Superior temporal gyrus (tissue), 1 donor: ENCODE data around the gene ARHGEF11.

Experiments used
- DNase-seq: peaks from one replicate; pipeline ENCODE4 v3.0.0-alpha.2; 2016; ENCODE audit errors: extremely low spot score

ARHGEF11 gene

DNA sequence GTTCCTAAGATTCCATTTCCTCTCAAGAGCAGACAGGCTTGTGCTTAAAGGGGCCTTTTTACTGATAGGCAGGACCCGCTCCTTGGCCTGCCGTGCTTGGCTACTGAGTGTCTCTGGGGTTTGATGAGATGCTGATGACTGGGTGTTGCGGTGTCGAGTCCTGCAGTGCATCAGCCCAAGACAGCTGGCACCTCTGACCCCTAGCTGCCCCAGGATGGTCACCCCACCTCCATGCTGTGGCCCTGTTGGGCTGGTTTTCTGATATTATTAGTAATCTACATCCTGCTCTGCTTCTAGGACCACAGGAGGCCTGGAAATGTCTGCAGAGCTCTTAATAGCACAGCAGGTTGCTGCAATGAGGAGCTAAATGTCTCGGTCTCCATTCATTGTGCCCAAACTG is 96.4 kb downstream of the ARHGEF11 start:
- DNase-seq = no peak

DNA sequence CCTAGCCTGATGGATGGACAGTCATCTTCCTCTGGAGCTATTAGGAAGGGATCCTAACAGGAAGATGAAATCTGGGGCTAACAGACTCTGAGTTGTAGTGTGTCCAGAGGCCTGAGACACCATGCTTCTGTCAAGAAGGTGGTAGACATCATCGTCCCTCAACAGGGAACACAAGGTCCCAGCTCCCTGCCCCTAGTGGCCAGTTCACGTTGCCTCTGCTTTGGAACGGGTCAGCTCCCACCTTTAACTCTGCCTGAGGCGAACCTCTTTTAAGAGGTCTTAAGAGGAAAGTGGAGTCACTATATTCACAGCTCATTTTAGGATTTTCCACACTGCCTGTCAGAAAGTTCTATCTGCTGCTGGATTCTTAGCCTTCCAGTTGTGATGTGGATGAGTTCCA is 96.8 kb downstream of the ARHGEF11 start:
- no peak for DNase-seq

DNA sequence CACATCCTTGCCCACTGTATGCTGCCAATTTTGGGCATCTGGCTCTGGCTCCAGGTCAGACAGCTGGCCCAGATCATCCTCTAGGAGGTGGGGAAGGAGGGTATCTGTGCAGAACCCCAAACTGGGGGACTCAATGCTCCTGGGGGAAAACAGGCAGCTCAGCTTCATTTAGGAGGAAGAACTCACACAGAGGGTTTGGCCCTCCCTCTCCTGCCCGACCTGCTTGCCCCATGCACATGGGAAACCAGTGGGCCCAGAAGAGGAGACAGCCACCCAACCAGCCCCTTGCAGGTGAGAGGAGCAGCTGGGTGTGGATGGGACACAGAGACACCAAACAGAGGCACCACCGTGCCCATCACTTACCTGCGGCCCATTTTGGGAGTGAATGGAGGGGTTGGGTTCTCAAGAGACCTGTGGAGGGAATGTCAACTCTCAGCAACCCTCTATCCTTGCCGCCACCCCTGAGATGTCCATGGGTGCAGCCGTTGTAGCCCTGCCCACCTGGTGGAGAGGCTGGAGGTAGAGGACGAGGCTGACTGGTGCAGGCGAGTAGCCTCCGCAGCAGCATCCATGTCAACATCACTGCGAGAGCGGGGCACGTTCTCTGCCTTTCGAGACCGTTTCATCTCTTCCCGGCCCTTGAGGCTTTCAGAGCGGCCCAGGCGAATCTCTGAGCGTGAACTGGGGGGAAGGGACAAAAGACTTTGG is 97.6 kb downstream of the ARHGEF11 start:
- no peak for DNase-seq

DNA sequence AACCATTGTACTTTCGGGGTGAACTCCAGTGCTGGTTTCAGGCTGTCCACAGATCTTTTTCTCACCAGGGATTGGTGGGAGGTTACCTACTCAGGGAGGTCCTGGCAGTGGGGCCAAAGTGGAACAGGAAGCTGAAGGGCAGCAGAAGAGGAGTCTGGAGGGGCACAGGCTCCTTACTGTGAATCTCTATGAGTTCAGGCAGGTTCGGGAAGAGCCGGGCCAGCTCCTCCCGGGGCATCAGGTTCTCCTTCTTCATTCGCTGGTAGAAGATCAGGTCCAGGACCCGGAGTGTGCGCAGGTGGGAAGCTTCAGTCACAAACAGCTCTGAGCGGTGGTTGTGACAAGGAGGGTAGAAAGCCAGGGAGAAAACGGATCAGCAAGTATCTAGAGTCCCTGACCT is 98.4 kb downstream of the ARHGEF11 start:
- DNase-seq = no peak

DNA sequence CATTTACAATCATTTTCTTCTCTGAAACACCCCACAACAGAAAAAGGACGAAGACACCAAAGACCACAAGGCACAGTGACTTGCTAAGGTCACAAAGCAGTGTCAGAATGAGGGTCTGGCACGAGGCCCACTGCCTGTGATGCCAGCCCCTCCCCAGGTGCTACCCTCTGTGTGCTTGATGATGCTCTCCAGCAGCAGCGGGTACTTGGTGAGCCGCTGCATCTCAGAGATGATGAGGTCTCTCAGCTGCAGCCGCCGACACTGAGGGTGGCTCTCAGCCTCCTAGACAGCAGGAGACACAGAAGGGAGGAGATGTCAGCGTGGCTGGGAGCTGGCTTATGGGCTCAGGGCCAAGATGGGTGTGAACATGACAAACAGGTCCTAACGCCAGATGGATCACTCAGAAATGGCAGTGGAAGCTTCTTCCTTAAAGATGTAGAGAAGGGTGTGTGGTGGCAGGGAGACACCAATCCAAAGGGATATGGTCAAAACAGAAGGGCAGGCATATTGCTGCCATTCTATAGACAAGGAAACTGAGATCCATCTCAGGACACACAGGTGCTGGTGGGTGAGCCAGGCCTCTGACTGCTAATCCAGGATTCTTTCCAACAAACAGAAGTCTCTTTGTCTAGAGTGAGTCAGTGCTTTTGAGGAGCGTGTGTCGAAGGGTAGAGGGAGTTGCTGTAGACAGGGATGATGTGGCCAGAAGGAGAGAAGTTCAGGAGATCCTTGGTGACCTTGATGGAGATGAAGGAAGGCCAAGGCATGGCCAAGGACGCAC is 99.5 kb downstream of the ARHGEF11 start:
- DNase-seq = peak; percentile 34

DNA sequence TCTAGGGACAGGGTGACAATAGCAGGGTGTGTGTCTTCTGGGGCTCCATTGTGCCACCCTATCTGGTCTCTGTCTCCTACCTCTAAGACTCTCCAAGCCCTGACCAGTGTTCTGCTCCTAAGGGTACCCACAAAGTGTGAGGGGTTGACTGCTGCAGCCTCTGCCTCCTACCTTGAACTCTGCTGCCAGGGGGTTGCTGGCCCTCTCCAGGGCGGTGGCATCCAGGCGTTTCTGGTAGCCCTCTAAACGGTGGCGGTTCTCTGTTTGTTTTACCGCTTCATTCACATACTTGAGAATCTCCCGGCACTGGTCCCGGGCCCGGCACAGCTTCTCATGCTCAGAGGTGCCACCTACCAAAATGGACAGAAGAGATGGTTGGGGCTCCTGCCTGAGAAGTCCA is 100.7 kb downstream of the ARHGEF11 start:
- no peak for DNase-seq

DNA sequence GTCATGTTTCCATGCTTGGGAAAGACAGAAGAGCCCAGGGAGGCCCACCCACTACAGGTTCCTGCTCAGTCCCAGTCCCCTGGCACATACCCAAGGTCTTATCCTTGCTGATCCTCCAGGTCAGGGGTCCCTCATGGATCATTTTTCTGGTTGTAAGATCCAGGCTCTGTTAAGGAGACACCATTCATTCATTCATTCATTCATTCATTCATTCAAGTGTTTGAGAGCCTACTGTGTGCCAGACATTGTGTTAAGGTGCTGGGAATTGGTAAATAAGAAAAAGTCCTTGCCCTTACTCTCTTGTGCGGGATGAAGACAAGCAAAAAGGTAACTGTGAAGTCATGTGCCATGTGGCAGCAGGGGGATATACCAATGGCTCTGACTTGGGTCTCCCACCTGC is 101.3 kb downstream of the ARHGEF11 start:
- no peak for DNase-seq

DNA sequence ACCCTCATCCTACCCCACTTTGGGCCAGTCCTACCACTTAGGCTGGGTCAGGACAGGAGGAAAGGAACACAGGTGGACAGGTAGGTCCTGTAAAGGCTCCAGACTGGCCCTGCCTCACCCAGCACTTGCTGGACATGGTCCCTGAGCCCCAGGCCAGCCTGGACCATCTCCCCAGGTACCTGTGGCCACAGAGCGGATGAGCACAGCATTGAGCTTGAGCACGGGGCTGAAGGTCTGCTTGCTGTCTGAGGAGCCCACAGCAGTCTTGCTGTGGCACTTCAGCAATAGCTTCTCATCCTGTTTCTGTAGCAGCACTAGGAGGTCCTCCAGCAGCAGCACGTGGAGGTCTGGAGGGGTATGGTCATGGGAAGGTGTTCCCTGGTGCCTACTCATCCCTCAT is 101.8 kb downstream of the ARHGEF11 start:
- DNase-seq = no peak

DNA sequence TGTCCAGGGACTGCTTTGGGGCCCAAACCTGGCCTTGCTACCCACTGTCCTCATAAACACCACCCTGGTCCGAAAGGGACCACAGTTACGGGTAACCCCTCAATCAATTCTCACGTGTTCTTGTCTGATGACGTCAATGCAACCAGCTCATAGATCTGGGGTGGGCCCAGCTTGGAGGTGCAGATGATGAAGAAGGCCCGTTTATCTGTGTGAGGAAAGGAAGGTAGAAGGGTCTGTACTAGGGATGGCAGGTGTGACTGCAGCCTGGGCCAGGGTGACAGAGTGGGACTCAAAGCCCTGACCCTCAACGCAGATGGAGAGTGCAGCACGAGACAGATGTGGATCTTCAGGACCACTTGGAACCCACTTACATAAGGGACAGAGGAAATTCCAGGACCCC is 103.0 kb downstream of the ARHGEF11 start:
- DNase-seq = no peak

DNA sequence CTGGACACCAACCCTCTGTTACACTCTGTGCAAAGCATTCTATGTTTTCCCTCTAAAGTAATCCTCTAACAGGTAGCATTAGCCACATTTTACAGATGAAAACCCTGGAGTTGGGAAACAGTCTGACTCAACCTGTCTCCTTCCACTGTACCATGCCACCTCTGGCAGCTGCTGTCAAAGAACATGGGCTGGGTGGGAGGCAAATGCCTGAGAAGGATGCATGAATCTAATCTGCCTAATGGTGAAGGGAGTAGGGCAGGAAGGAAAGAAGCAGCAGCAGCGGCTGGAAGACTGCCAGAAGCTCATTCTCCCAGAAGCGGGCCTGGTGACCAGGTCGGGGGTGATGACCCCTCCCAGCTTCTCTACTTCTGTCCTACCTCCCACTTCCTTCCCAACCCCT is 103.4 kb downstream of the ARHGEF11 start:
- DNase-seq = no peak

DNA sequence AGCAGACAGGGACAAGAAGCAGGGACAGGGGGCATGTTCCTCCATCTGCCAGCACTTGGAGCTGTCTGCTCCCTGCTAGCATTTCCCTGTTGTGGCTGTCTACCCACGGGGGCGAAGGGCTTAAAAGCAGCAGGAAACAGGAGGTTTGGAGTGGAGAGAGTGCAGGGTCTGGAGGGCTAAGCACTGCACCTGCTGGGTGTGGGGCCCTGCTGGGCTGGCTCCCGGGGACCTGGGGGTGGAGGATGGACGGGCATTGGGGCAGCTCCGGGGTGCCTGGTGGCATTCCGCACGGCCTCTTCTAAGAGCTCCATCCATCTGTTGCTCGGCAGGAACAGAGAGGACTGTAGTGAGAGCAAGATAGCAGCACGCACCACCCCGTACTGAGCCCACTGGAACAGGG is 103.9 kb downstream of the ARHGEF11 start:
- no peak for DNase-seq

DNA sequence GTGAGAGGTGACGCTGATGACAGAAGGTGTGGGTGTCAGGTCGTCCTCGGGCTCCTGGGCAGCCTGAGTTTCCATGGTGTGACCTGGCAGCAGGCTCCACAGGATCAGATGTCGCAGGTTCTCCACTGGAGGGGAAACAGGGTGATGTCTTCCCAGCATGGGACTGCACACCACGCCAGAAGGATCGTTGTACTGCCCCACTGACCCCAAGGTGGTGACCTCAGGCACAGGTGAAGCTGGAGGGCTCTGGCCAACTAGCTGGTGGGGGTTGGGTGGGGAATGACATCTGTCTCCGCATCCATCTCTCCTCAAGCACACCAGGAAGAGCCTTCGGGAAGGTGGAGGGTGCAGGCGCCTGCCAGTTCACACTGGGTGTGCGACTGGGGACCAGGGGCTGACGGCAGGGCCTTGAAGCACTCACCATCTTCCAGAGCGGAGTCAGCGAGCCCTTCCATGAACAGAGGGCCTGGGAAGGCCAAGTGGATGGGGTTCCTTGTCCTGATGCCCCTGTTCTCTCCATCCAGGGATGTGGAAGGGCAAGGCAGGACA is 105.7 kb downstream of the ARHGEF11 start:
- DNase-seq = no peak

DNA sequence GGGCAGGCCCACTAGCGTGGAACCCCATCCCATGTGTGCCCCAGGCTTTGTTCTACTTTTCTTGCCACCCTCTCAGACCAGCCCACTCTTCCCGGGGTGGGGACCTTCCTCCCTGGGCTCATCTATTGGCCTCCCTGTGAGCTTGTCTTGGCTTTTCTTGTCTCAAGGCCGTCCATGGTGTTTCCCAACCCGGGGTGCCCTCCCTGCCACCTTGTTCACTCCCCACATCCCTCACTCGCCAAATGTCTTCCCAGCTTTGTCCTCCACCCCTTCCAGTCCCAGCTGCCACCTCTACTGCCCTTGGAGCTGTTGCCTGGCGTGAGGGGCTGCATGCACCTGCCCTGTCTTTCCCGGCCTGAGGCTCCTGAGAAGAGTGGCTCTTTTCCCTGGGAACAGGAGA is 106.7 kb downstream of the ARHGEF11 start:
- no peak for DNase-seq

DNA sequence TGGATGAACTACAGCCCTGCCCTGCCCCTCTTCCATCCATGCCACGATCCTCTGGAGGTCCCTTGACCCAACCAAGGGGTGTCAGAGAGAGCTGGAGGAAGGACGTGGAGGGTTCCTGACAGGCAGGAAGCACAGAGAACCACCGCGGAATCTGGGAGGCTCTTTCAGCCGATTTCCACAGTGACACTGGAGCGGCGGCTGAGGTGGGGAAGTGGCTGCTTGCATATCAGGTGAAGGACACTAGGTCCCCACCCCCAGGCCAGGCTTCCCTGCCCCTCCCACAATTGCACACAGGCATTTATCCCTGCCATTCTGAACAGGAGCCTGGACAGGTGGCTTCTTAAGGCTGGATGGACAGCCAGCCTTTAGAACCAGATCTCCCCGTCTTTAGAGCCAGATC is 107.7 kb downstream of the ARHGEF11 start:
- no peak for DNase-seq

DNA sequence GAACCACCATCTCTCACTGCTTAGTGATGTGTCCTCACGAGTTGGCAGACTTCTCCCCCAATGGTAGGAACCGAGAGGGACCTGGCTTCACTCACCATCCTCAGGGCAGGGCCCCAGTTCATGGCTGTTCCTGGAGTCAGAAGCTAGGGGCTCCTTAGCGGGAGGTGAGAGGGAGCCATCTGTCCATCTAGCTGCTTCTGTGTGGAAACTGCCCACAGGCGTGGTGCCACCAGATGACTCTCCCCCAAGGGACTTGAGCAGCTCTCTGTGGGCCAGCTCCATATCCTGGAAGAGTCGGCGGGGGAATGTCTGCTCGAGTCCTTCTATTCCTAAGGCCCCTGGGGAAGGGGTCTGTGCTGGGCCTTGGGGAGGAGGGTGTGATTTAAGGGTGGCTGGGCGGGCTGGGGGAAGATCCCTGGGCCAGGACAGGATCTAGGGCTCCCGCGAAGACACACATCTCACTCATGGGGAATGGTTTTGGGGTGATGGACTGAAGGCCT is 108.8 kb downstream of the ARHGEF11 start:
- DNase-seq = no peak

DNA sequence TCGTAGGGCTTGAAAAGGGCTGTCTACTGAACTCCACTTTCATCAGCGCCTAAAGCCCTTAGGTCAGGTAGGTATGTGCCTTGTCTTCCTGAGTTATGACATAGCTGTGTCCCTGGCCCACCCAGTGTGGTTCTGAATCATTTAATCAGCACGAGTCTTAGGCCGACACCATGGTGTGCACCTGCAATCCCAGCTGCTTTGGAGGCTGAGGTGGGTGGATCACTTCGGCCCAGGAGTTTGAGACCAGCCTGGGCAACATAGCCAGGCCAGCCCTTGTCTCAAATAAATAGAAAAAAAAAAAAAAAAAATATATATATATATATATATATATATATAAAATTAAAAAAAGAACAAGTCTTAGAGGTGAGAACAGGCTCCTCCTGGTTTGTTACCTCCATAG is 109.4 kb downstream of the ARHGEF11 start:
- no peak for DNase-seq

DNA sequence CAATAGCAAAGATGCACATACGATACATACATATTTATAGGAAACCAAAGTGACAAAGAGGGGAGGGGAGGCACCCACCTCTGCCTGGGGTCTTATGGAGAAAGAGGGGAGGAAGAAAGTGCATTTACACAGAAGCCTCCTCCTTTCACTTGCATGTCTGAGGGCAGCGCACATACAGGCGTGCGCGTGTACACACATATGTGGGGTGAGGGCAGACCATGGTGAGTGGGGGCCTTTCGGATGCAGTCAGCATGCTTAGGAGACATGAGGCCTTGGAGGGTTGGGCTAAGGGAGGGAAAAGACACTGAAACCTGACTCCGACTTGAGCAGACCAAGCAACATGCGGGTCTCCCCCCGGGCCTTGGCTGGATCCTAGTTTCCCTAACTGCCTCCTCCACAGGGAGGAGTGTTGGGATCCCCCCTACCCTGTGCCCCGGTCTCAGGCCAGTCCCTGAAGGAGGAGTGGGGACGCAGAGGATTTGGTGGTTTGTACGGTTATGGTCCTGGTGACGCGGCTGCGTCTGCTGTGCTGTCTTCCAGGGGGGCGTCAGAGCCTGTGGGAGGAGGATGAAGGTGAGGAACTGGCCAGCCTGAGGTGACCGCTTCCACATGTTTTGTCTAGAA is 109.9 kb downstream of the ARHGEF11 start:
- no peak for DNase-seq

DNA sequence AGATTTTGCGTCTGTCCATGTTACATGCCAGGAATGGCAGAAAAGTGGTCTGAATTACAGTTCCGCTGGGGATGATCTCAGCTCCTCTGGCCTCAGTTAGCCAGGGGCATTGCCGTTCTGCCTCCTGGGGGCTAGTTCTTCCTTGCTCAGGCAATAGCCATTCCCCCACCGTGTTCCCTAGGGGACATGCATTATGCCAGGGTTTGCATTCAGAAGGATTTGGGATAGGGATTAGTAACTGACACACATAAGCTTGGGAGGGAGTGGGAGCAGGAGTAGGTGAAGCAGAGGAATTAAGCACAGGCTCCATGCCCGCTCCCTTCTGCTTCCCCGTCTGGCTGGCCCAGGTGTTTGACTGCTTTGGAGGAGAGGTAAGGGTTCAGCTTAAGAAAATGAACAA is 112.4 kb downstream of the ARHGEF11 start:
- no peak for DNase-seq

DNA sequence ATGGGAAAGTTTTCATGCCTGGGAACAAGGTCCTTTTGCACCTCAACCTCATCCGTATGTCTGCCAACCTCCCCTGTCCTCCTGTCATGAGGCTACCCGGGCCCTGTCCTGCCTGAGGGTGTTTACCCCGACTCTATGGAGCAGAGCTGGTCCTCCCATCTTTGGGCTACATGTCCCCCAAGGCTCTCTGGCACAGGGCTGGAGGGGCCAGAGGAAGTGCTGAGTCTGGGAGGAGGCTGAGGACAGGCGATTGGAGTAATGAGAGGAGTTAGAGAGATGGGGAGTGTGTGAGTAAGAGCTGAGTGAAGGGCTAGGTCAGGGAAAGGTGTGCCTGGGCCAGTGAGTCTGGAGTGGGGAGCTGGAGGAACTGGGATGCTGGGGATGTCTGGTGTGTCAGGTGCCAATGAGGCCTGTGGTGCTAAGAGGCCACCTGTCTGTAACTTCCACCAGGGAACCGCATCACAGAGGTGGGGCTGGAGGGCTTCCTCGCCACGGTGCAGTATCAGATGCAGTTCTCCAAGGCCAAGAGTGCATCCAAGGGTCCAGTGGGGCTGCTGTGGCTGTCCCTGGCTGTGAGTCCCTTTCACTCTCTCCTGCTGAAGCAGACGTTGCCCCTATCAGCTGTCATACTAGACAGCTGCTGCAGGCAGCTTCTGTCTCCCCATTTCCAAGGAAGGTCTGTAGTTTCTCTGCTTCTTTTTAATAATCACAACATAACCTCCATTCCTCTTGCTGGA is 113.4 kb downstream of the ARHGEF11 start:
- no peak for DNase-seq

DNA sequence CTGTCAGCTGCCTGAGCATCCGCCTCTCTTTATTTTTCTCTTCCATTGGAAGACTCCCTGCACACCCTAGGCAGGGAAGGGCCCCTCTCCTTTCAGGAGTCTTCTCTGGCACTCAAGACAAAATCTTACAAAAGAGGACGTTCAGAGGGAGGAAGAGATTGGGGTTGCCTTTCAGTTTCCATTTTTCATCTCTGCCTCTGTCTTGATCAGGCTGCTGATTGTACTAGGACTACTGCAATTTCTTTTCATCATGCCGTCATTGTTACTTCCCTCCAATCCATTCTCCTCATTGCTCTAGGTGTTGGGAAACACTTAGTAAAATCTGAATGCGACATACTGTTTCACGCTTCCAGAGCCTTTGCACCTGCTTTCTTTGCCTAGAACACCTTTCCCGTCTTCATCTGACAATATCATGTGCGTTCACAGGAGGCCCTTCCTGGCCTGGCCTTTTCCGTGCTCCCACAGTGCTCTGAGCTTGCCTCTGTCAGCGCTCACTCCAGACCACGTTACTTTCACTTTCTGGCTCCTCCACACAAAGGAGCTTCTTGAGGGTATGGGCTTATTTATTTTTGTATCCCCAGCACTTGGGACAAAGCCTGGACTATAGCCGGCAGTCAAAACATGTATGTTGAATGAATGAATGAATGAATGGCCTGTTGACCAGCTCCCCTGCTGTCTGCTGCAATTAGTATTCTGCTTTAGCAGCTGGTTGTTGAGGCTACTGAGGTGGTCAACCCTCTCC is 114.2 kb downstream of the ARHGEF11 start:
- no peak for DNase-seq

DNA sequence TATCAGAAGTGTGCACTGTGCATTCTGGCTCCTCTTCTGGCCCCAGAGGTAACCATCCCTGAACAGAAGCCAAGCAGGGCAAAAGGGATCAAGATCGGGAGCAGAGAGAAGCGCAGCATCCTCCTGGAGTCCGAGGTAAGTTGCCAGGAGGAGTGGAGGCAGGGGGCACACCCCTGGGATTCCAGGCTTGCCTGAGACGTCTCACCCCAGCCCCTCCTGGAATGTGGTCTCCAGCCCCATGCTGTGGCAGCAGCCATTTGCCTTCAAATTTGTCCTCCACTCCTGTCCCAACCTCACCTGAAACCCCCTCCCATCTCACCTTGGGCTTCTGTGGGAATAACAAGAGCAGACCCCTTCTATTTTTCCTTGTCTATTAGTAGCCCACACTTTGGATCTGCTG is 115.1 kb downstream of the ARHGEF11 start:
- no peak for DNase-seq
